K562 (cell line): Measurements from ENCODE around the gene SPAG9. TPM values are rescaled to one million over a fixed set of nuclear protein-coding genes. Genes with fewer than 3 reads are reported as not detected.

Source experiments
- ATAC-seq: fragments of 200-7000 bp; cut with Tn5 transposase; 3 replicates; pipeline ENCODE4 v1.9.1; 2020; ENCODE audit warnings: moderate library complexity
- BruUV-seq: library from RNA; stranded (reverse); fragments of 400-500 nt; replicated peaks from 2 replicates; lab custom pipeline; 2021; lab: Mats Ljungman, UMichigan
- CTCF ChIA-PET: fragments of 300-600 bp; formaldehyde crosslinking; extraction: SDS; loops from one replicate; lab custom pipeline; 2021; ENCODE audit warnings: low intra/inter-chr PET ratio; lab: Yijun Ruan, JAX
- POLR2A ChIA-PET: fragments of 300-600, 350-650 bp; sonication (Branson Sonifier 250); formaldehyde crosslinking; extraction: SDS; loops from one replicate; lab custom pipeline; 2021; ENCODE audit warnings: antibody characterized with exemption, inconsistent platforms; lab: Yijun Ruan, JAX
- DNase-seq, 4 experiments: peaks; one replicate each; pipeline versions ENCODE4 v3.0.0 to v3.0.0-alpha.2; 2011 to 2018; ENCODE audit warnings: low spot score in 3 of 4, mixed read lengths in 3 of 4; ENCODE audit errors: extremely low read depth in 1 of 4
- FAIRE-seq: peaks from 2 replicates; lab custom pipeline; 2011; peaks lifted over from hg19 to GRCh38; lab: Jason Lieb, UNC
- H2AFZ ChIP-seq: 2 replicates; pipeline ENCODE4 v1.6.0; 2011; ENCODE audit warnings: low read depth, low read length, control low read depth, inconsistent platforms
- H3K27ac ChIP-seq: fragments of 200-600 bp; 3 replicates; pipeline ENCODE4 v1.8.0; 2011; ENCODE audit warnings: low read depth, mild to moderate bottlenecking, control low read depth, inconsistent platforms, low read length, moderate library complexity, mixed read lengths; ENCODE audit errors: extremely low read depth
- H3K27me3 ChIP-seq, 2 experiments: fragments of 300-600 bp in 1 of 2; 2 replicates in 1 of 2; 3 replicates in 1 of 2; pipeline versions ENCODE4 v1.6.0 to v1.8.0; 2011; ENCODE audit warnings: inconsistent platforms in 2 of 2, low read length in 2 of 2, mild to moderate bottlenecking in 1 of 2, mixed read lengths in 1 of 2, moderate library complexity in 1 of 2; ENCODE audit not compliant: control insufficient read depth in 2 of 2, insufficient read depth in 2 of 2
- H3K36me3 ChIP-seq: fragments of 300-600 bp; 3 replicates; pipeline ENCODE4 v1.8.0; 2011; ENCODE audit warnings: mild to moderate bottlenecking, low read length, inconsistent platforms; ENCODE audit not compliant: control insufficient read depth, insufficient read depth
- H3K4me1 ChIP-seq, 2 experiments: fragments of 200-600 bp in 1 of 2; replicated peaks in 1 of 2; 2 replicates in 1 of 2; 3 replicates in 1 of 2; pipeline versions ENCODE4 v1.5.1 to v1.8.0; 2011; ENCODE audit warnings: inconsistent platforms in 2 of 2, low read length in 2 of 2, mild to moderate bottlenecking in 1 of 2, mixed read lengths in 1 of 2, moderate library complexity in 1 of 2; ENCODE audit not compliant: control insufficient read depth in 2 of 2, insufficient read depth in 2 of 2
- H3K4me2 ChIP-seq: 2 replicates; pipeline ENCODE4 v1.6.1; 2011; ENCODE audit warnings: low read length, control low read depth, inconsistent platforms, mixed read lengths; ENCODE audit not compliant: insufficient read depth
- H3K4me3 ChIP-seq: fragments of 200-600 bp; sonication (generic), shearing (Covaris generic); 2 replicates; pipeline ENCODE4 v1.5.1; 2016; ENCODE audit warnings: control low read depth, inconsistent platforms
- H3K79me2 ChIP-seq: fragments of 200-600 bp; 3 replicates; pipeline ENCODE4 v1.8.0; 2011; ENCODE audit warnings: low read length, inconsistent platforms; ENCODE audit not compliant: control insufficient read depth, insufficient read depth
- H3K9ac ChIP-seq, 2 experiments: 2 replicates each; pipeline versions ENCODE4 v1.6.0 to v1.6.1; 2011; ENCODE audit warnings: low read depth in 2 of 2, low read length in 2 of 2, control low read depth in 1 of 2, inconsistent platforms in 1 of 2, mild to moderate bottlenecking in 1 of 2, mixed read lengths in 1 of 2; ENCODE audit not compliant: insufficient read depth in 1 of 2
- H3K9me1 ChIP-seq: one replicate; pipeline ENCODE4 v1.6.0; 2011; ENCODE audit warnings: inconsistent platforms, mild to moderate bottlenecking, low read length, moderate library complexity; ENCODE audit not compliant: control insufficient read depth, insufficient read depth
- H3K9me3 ChIP-seq: replicated peaks from 2 replicates; pipeline ENCODE4 v1.5.1; 2011; ENCODE audit warnings: low read depth, low read length, inconsistent platforms; ENCODE audit not compliant: control insufficient read depth, insufficient read depth
- H4K20me1 ChIP-seq: replicated peaks from 2 replicates; pipeline ENCODE4 v1.6.1; 2011; ENCODE audit warnings: low read length, inconsistent platforms, mixed read lengths; ENCODE audit not compliant: control insufficient read depth, insufficient read depth
- BRCA1 ChIP-seq, 2 experiments: fragments of 450-650 bp in 1 of 2; sonication (generic) in 1 of 2; formaldehyde crosslinking in 1 of 2; IDR thresholded peaks; 2 replicates each; pipeline versions ENCODE4 v1.5.0 to v1.6.1; 2017 to 2020; ENCODE audit warnings: mild to moderate bottlenecking in 1 of 2, missing genetic modification reagents in 1 of 2
- HIVEP1 ChIP-seq: fragments of 250-450 bp; sonication (Bioruptor Pico); IDR thresholded peaks from 2 replicates; pipeline ENCODE4 v1.4.0; 2020; ENCODE audit warnings: mild to moderate bottlenecking
- KAT2B ChIP-seq: IDR thresholded peaks from one replicate; pipeline ENCODE4 v1.6.1; 2012; ENCODE audit warnings: low read depth, mild to moderate bottlenecking, control low read depth, inconsistent platforms, low read length, moderate library complexity
- MAFK ChIP-seq: IDR thresholded peaks from 2 replicates; pipeline ENCODE4 v1.6.1; 2011; ENCODE audit warnings: low read length, improper control_type of control experiment
- MBD1 ChIP-seq: fragments of 250-450 bp; sonication (Bioruptor Pico); IDR thresholded peaks from 2 replicates; pipeline ENCODE4 v1.8.0; 2022; ENCODE audit warnings: inconsistent platforms
- PBX2 ChIP-seq, 2 experiments: IDR thresholded peaks in 1 of 2; conservative IDR thresholded peaks in 1 of 2; 2 replicates each; pipeline ENCODE4 v1.6.1; 2016; ENCODE audit warnings: low read depth in 2 of 2, mild to moderate bottlenecking in 1 of 2, missing compliant biosample characterization in 1 of 2, missing genetic modification characterization in 1 of 2, moderate library complexity in 1 of 2
- WGBS: fragments of 100-300 bp; shearing (Covaris generic); methylation state at CpG from one replicate; pipeline ENCODE4 v1.1.6; 2016; ENCODE audit warnings: low coverage, mixed read lengths; ENCODE audit not compliant: insufficient coverage; ENCODE audit errors: missing lambda C conversion rate; 5-methylcytosine and 5-hydroxymethylcytosine counted together
- in situ Hi-C: fragments of 300-500 bp; cut with MboI; formaldehyde crosslinking; loops from 4 replicates; pipeline ENCODE4 v1.15.0; 2018; ENCODE audit warnings: inconsistent platforms, mixed read lengths
- intact Hi-C: fragments of 100-400 bp; cut with micrococcal nuclease; formaldehyde crosslinking; loops from 2 replicates; pipeline ENCODE4 v1.14.2; 2022
- polyA plus RNA-seq, 8 experiments: library from polyadenylated mRNA; depleted of rRNA in 4 of 8; stranded (reverse) in 5 of 8; unstranded in 3 of 8; fragments of >200 nt; fragmentation: Nextera tagmentation in 2 of 8; fragmentation: Illumina TruSeq in 1 of 8; extraction: Ambion mirVana in 2 of 8; extraction: Trizol in 1 of 8; gene quantifications; 2 replicates each; pipeline versions ENCODE4 v1.2.1 to v1.2.3, GENCODE V29; 2011 to 2014; ENCODE audit warnings: inconsistent platforms in 1 of 8, missing spikeins in 1 of 8
- total RNA-seq, 7 experiments: library from RNA; depleted of rRNA in 6 of 7; stranded (reverse); fragments of >200 nt in 6 of 7; fragmentation: Illumina TruSeq in 2 of 7; extraction: Trizol in 2 of 7; gene quantifications; 2 replicates each; pipeline versions ENCODE4 v1.2.1 to v1.2.3, GENCODE V29; 2011 to 2021; ENCODE audit warnings: low replicate concordance in 1 of 7

The SPAG9 gene
- total and polyA plus RNA-seq, 9 of the 15 experiments (the other 6 are each of a cell fraction or from before 2014, with no cell fraction given), result 12.2 to 99.2 (median 58.2) TPM

- Histone ChIP-seq H3K27me3 (no peaks in the 10 kb centered on the region), H3K9ac (no peak overlapping the region), H3K9me3 (no peaks in the 10 kb centered on the region), H2AFZ (no peak overlapping the region), H4K20me1 (no peaks in the 10 kb centered on the region), H3K4me2 (no peak overlapping the region), H3K9me1 (no peaks in the 10 kb centered on the region), H3K27ac (no peak overlapping the region), H3K4me1 (no peaks in the 10 kb centered on the region), H3K4me3 (no peak overlapping the region), H3K79me2 (no peaks in the 10 kb centered on the region), H3K36me3 (peaks cover 74% of the 10 kb centered on the region)
- no peak for ATAC-seq
- CTCF ChIA-PET, result no interaction called here
- no peak for DNase-seq
- no TSS peak for BruUV-seq
- TF ChIP-seq KAT2B (no peak), MAFK (no peak), BRCA1 (IDR thresholded peaks at IDR 0.05) (no peak), BRCA1 (CRISPR knock-in tag; IDR thresholded peaks at IDR 0.05) (no peak), MBD1 (CRISPR knock-in tag) (no peak), PBX2 (CRISPR knock-in tag; IDR thresholded peaks at IDR 0.05; ENCODE audit: low read depth) (no peak), PBX2 (tag; conservative IDR thresholded peaks at IDR 0.05; ENCODE audit: low read depth) (no peak), HIVEP1 (no peak)
- POLR2A ChIA-PET, result interaction anchor here (0.9 to 2.4 kb wide), 7 partner anchors 9 to 148 kb away, joined by 3 to 8 read pairs (median 4); partner anchors contain the start of genes NME1 and TOB1
- intact Hi-C loops (no loop called here), in situ Hi-C loops (no loop called here)
- 86% methylated on average over 3 of the region's 3 CpGs for WGBS
- FAIRE-seq, result no peak
These were observed 106.5 kb downstream of the SPAG9 start for GRCh38 chr17:51014129-51014528.
